OCI-LY7 (cell line): ENCODE results near the gene ZNF827. TPM values are rescaled to one million over a fixed set of nuclear protein-coding genes. Genes with fewer than 3 reads are reported as not detected.

ENCODE experiments used
- BruUV-seq: library from RNA; stranded (reverse); fragments of 400-500 nt; replicated peaks from 2 replicates; lab custom pipeline; 2021; lab: Mats Ljungman, UMichigan
- CTCF ChIA-PET: fragments of 300-600 bp; sonication (Branson Sonifier 250); formaldehyde crosslinking; loops from one replicate; lab custom pipeline; 2022; ENCODE audit warnings: antibody characterized with exemption; ENCODE audit not compliant: unreplicated experiment; lab: Charles Lee
- POLR2A ChIA-PET: fragments of 300-600 bp; sonication (Branson Sonifier 250); formaldehyde crosslinking; loops from one replicate; lab custom pipeline; 2022; ENCODE audit warnings: antibody characterized with exemption; lab: Charles Lee
- DNase-seq: peaks from one replicate; pipeline ENCODE4 v3.0.0-alpha.2; 2015; ENCODE audit warnings: low spot score
- H2AFZ ChIP-seq: fragments of 200-600 bp; sonication (generic), shearing (Covaris generic); 2 replicates; pipeline ENCODE4 v1.6.1; 2014; ENCODE audit warnings: mild to moderate bottlenecking, antibody characterized with exemption, low read length, moderate library complexity
- H3K27ac ChIP-seq: fragments of 200-600 bp; sonication (generic); 2 replicates; pipeline ENCODE4 v1.5.1; 2014; ENCODE audit warnings: mixed run types, low read depth, mild to moderate bottlenecking, moderate library complexity, low read length, inconsistent platforms; ENCODE audit not compliant: poor library complexity, severe bottlenecking
- H3K36me3 ChIP-seq: fragments of 200-600 bp; sonication (generic); 2 replicates; pipeline ENCODE4 v1.6.1; 2014; ENCODE audit warnings: mild to moderate bottlenecking, antibody characterized with exemption, low read length, moderate library complexity, mixed read lengths; ENCODE audit not compliant: insufficient read depth
- H3K4me1 ChIP-seq: fragments of 200-600 bp; sonication (generic); 2 replicates; pipeline ENCODE4 v1.5.1; 2014; ENCODE audit warnings: mild to moderate bottlenecking, low read length; ENCODE audit not compliant: insufficient read depth, poor library complexity, severe bottlenecking
- H3K4me2 ChIP-seq: fragments of 200-600 bp; sonication (generic); 2 replicates; pipeline ENCODE4 v1.6.1; 2014; ENCODE audit warnings: mild to moderate bottlenecking, low read length
- H3K4me3 ChIP-seq: fragments of 200-600 bp; sonication (generic); 2 replicates; pipeline ENCODE4 v1.5.1; 2014; ENCODE audit warnings: mild to moderate bottlenecking, low read depth, low read length; ENCODE audit not compliant: poor library complexity, severe bottlenecking
- H3K79me2 ChIP-seq: fragments of 200-600 bp; sonication (generic); 2 replicates; pipeline ENCODE4 v1.6.1; 2016; ENCODE audit warnings: low read depth, mild to moderate bottlenecking, low read length, moderate library complexity, mixed read lengths; ENCODE audit not compliant: insufficient read depth
- H3K9me2 ChIP-seq: fragments of 200-600 bp; sonication (generic); 2 replicates; pipeline ENCODE4 v1.6.1; 2016; ENCODE audit warnings: mild to moderate bottlenecking, low read length, mixed read lengths; ENCODE audit not compliant: insufficient read depth
- H3K9me3 ChIP-seq: fragments of 200-600 bp; sonication (generic); 2 replicates; pipeline ENCODE4 v1.6.1; 2014; ENCODE audit warnings: mild to moderate bottlenecking, mixed run types, low read length, mixed read lengths
- H4K20me1 ChIP-seq: fragments of 200-600 bp; sonication (generic); 2 replicates; pipeline ENCODE4 v1.6.1; 2014; ENCODE audit warnings: mild to moderate bottlenecking, antibody characterized with exemption, low read length, moderate library complexity, mixed read lengths; ENCODE audit not compliant: insufficient read depth
- CTCF ChIP-seq: fragments of 200-600 bp; sonication (generic); conservative IDR thresholded peaks from 2 replicates; pipeline ENCODE4 v1.5.1; 2014; ENCODE audit warnings: mild to moderate bottlenecking, antibody characterized with exemption, low read length, moderate library complexity, mixed read lengths
- EZH2phosphoT487 ChIP-seq: fragments of 200-600 bp; sonication (generic); IDR thresholded peaks from 2 replicates; pipeline ENCODE4 v1.6.1; 2018; ENCODE audit warnings: low read depth, borderline replicate concordance, mild to moderate bottlenecking, mixed run types, antibody characterized with exemption, low read length, moderate library complexity, mixed read lengths
- intact Hi-C: fragments of 100-400 bp; cut with micrococcal nuclease; formaldehyde crosslinking; loops from one replicate; pipeline ENCODE4 v1.10.0; 2022; ENCODE audit not compliant: unreplicated experiment
- total RNA-seq, 2 experiments: library from RNA; depleted of rRNA in 1 of 2; stranded (reverse); fragments of >200 nt in 1 of 2; shearing (Covaris generic) in 1 of 2; gene quantifications; 2 replicates each; pipeline ENCODE4 v1.2.3, GENCODE V29; 2014 to 2022

Gene ZNF827
- total RNA-seq, 2 experiments from 2014 or later: 15.1 to 42.9 TPM

- peak overlapping the region; percentile 32 for H2AFZ ChIP-seq
- TF ChIP-seq EZH2phosphoT487 (no peak), CTCF (peak; percentile 67)
- BruUV-seq: no TSS peak
These were observed 2.3 kb downstream of the ZNF827 start for GRCh38 chr4:145936142-145936996.

GRCh38 chr4:145935253-145936141, 3.1 kb downstream of the ZNF827 start:
- peak overlapping the region; percentile 87 for H3K4me3 ChIP-seq
- peaks cover 63% of the 10 kb centered on the region for H3K79me2 ChIP-seq
- POLR2A ChIA-PET: interaction anchor here (0.6 to 1.1 kb wide), 5 partner anchors 10 to 754 kb away, joined by 3 to 5 read pairs (median 3); no protein-coding TSS in a partner anchor
- CTCF ChIA-PET: no interaction called here
- peaks cover 19% of the 10 kb centered on the region for H3K36me3 ChIP-seq
- peaks cover 61% of the 10 kb centered on the region for H3K4me1 ChIP-seq
- peak overlapping the region; percentile 93 for H3K4me2 ChIP-seq
- H2AFZ ChIP-seq: peak overlapping the region; percentile 32; the same call in 1 of the 2 replicates
- peak; percentile 79 for DNase-seq
- H3K9me2 ChIP-seq: no peaks in the 10 kb centered on the region
- no peak for TF ChIP-seq CTCF
- no peak for TF ChIP-seq EZH2phosphoT487
- TSS peak; percentile 54 for BruUV-seq
- no peaks in the 10 kb centered on the region for H3K9me3 ChIP-seq
- intact Hi-C loops: loop anchor here (2.0 to 5.0 kb wide), 8 partner anchors 97 to 753 kb away; partner anchors contain the start of genes LSM6, MMAA, OTUD4 and SMAD1
- peaks cover 7% of the 10 kb centered on the region; the same call in 1 of the 2 replicates for H4K20me1 ChIP-seq
- H3K27ac ChIP-seq: peak overlapping the region; percentile 92

More at GRCh38 chr4:145936142-145936996, 2.3 kb downstream of the ZNF827 start:
- Histone ChIP-seq H3K4me2 (peak overlapping the region; percentile 93), H3K36me3 (peaks cover 19% of the 10 kb centered on the region), H3K27ac (peak overlapping the region; percentile 92), H3K9me3 (no peaks in the 10 kb centered on the region), H4K20me1 (no peaks in the 10 kb centered on the region; the same call in 1 of the 2 replicates), H3K79me2 (peaks cover 55% of the 10 kb centered on the region), H3K4me1 (peaks cover 58% of the 10 kb centered on the region), H3K9me2 (no peaks in the 10 kb centered on the region), H3K4me3 (peak overlapping the region; percentile 87)
- CTCF ChIA-PET: no interaction called here
- peak; percentile 89 for DNase-seq
- POLR2A ChIA-PET: interaction anchor here (0.6 to 1.1 kb wide), 12 partner anchors 10 to 1747 kb away, joined by 3 to 6 read pairs (median 4); partner anchors contain the start of gene PRMT9
- intact Hi-C loops: loop anchor here (2.0 to 5.0 kb wide), 8 partner anchors 96 to 754 kb away; partner anchors contain the start of genes LSM6, MMAA, OTUD4 and SMAD1
